Ecto neural progenitor cell (in vitro differentiated cells): ENCODE results near the gene SLC17A9.

Source experiments
- DNase-seq: peaks from one replicate; pipeline ENCODE4 v3.0.0-alpha.2; 2018; ENCODE audit warnings: low spot score

Gene SLC17A9

GRCh38 chr20:62938105-62938888 lies 14.2 kb upstream of the SLC17A9 start, which contains the start of gene GID8:
GID8 (plus strand) TSS chr20:62938147; CDS start chr20:62941503, 3,356 bp downstream.
- DNase-seq: no peak

- DNase-seq: no peak
These were observed 11.6 kb upstream of the SLC17A9 start for GRCh38 chr20:62940875-62941274.

GRCh38 chr20:62941792-62942191 lies 10.7 kb upstream of the SLC17A9 start:
- no peak for DNase-seq

DNA sequence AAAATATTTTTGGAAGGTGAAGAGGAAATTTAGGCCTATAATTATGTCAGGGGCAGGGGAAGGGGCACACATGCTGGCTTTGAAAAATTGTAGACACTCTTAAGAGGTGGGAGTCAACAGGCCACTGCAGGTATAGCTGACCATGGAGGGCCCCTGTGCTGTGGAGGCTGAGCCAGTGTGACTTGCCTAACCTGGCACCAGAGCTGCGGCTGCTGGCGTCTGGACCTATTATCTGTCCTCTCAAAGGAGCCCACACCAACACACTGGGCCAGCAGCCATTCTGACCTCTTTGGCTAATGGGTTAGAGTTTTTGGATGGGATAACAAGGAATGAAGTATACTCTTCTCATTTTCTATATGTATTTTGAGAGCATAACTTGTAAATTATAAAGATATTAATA lies 10.1 kb upstream of the SLC17A9 start:
- no peak for DNase-seq

GRCh38 chr20:62943396-62943795 lies 9.1 kb upstream of the SLC17A9 start:
- DNase-seq: no peak

GRCh38 chr20:62944184-62944583 lies 8.3 kb upstream of the SLC17A9 start:
- no peak for DNase-seq

DNA sequence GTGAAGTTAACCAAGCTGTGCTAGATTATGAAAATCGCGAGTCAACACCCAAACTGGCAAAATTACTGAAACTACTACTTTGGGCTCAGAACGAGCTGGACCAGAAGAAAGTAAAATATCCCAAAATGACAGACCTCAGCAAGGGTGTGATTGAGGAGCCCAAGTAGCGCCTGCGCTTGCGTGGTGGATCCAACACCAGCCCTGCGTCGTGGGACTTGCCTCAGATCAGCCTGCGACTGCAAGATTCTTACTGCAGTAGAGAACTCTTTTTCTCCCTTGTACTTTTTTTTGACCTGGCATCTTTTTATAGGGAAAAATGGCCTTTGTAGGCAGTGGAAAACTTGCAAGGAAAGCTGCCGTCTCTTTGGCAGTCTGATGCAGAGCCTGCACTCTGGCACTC lies 7.8 kb upstream of the SLC17A9 start:
- DNase-seq: no peak

GRCh38 chr20:62945771-62946339 lies 6.7 kb upstream of the SLC17A9 start:
- no peak for DNase-seq

GRCh38 chr20:62946918-62947317 lies 5.6 kb upstream of the SLC17A9 start:
- DNase-seq: no peak

GRCh38 chr20:62947532-62948300 lies 4.8 kb upstream of the SLC17A9 start:
- DNase-seq: no peak

DNA sequence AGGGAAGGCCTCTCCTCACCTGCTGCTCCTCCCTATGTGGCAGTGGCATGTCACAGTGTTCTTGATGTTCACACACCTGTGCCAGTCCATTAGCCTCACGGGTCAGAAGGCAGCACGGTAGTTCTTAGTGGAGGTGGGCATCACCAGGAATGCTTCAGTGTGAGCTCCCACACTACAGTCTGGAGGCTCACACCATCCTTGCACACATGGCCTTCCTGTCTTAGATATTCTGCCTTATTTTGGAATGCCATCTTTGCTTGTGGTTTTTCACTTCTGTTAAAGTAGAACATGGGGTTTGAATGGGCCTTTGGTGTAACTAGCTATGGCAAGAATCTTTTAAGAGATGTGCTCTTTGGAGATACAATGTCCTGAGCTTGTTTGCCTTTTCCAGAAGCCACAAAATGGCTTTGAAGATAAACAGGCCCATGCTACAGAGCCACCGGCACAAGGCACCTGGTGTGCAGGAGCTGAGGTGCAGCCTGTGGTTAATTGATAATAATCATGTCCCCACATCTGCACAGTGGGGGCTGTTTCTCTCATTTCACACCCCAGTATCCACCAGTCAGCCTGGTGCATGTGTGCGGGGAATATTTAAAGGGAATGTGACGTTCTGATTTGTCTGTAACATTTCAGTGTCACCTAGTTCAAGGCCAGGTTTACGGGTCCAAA lies 3.2 kb upstream of the SLC17A9 start:
- no peak for DNase-seq

- DNase-seq: no peak
These were observed 2.5 kb upstream of the SLC17A9 start for GRCh38 chr20:62949962-62950361.

DNA sequence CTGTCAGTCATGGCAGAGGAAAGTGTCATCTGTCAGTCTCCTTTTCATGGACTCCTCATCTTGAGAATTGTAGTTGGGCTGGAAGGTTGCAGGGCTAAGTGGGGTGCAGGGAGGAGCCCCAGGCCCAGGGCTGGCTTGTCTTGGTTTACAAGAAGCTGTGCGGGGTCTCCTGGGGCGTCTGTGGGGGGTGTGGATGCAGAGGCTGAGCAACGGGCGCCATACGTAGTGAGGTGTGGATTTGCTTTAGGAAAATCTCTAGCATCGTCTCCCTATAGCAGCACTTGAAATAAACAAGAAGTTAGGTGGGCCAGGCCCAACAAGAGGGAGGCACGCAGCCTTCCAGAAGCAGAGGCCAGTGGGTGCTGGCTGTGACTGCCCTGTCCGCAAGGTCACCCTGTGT lies 1.8 kb upstream of the SLC17A9 start:
- no peak for DNase-seq

GRCh38 chr20:62951143-62951895 lies 1.2 kb upstream of the SLC17A9 start:
- DNase-seq: no peak

DNA sequence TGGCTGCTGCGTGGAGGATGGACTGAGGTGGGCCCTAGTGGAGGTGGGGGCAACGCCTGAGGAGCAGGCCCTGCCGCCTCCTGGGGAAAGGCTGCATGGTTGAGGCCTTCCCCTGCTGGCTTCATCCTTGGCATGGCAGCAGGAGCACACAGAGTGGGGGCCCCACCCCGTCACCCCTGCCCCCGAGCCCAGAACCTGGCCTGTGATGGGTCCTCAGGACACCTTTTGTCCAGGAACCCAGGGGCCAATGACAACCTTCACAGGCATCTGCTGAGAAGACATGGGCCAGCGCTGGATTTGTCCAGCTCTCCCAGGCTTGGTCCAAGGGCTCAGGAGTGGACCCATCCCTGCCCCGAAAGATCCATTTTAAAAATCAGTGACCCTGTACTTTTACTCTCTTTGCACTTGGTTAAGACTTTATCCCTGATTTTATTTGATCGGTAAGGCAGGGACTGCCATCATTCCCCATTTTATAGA lies 575 bp upstream of the SLC17A9 start:
- no peak for DNase-seq

DNA sequence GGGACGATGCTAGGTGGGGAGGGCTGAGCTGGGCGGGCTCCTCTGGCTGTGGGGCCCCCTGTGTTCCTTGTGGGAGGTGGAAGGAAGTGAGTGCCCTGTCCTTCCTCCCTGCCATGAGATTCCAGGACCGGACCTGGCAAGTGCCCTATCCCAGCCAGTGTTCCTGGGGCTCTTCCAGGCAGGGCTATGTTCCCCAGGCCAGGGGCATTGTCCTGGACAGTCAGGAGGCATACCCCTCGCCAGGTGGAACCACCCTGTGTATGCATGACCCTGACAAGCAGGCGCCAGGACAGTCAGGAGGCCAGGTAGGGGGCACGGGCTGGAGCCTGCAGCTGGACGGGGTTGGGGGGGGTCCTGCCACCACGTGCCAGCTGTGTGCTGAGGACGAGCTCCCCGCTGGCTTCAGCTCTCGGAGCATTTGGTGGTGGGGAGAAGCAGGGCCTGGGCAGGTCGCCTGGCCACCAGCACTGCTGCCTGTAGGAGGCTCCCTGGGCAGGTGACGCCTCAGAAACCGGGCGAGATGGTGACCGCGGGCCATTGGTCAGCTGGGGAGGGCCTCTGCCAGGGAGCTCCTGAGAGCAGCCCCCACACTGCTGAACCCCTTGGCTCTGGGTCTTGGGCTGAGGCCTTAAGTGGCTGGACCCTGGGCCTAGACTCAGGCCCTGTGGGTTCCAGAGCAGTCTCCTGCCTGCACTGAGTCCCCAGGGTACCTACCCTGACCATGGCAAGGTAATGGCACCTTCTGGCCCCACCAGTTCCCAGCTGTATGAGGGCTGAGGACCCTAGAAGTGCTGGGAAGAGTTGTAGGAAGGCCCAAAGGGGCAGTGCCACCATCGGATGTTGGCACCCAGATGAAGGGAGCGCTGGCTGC lies 694 bp downstream of the SLC17A9 start:
- DNase-seq: no peak

DNA sequence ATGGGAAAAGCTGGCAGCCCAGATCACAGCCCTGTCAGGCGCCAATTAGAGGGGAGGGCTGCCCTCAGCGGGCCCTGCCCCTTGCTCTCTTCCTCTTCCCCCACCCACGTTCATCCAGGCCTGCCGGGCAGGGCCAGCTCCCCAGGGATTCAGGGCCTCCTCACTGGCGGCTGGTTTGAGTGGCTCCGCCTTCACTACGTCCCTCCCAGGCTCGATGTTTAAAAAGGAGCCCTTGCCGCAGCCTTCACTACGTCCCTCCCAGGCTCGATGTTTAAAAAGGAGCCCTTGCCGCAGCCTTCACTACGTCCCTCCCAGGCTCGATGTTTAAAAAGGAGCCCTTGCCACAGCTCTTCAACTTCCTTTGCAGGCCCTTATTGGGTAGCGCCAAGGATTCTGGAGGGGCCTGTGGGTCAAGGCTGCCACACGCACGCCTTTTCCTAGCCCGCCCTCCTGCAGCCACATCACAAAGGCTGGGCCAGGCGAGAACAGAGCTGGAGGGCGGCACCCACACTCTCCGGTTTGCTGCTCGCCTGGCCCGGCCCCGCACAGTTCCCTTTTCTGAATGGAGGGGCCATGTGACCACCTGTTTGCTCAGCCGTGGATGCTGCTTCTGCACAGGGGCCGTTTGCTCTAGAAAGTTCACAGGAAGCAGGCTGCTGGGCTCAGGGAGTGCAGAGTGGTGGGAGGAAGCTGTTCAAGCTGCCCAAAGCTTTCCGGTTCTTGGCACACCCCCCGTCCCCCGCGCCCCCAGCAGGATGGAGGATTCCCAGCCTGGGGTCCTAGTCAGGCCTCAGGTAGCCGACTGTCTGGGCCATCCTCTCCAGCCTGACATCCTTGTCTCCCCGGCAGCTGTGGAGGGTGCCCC lies 1.6 kb downstream of the SLC17A9 start:
- DNase-seq: peak; percentile 72

- no peak for DNase-seq
These were observed 3.2 kb downstream of the SLC17A9 start for GRCh38 chr20:62955519-62956386.
